GM13977 (cell line): ENCODE measurements around the gene PTPRU.

Source experiments
- DNase-seq: peaks from one replicate; pipeline ENCODE4 v3.0.0; 2012; ENCODE audit warnings: low spot score
- CTCF ChIP-seq: IDR thresholded peaks from 2 replicates; pipeline ENCODE4 v1.5.1; 2012; ENCODE audit warnings: mild to moderate bottlenecking, control low read depth; ENCODE audit not compliant: insufficient read depth; ENCODE audit errors: extremely low read depth, missing control alignments
- in situ Hi-C: fragments of 300-500 bp; cut with MboI; formaldehyde crosslinking; loops from one replicate; pipeline ENCODE4 v1.12.0; 2022; ENCODE audit warnings: low sequenced_read_pairs, low pct_unique_long_range_greater_than_20kb, mixed read lengths, inconsistent platforms; ENCODE audit not compliant: unreplicated experiment

Gene PTPRU

DNA sequence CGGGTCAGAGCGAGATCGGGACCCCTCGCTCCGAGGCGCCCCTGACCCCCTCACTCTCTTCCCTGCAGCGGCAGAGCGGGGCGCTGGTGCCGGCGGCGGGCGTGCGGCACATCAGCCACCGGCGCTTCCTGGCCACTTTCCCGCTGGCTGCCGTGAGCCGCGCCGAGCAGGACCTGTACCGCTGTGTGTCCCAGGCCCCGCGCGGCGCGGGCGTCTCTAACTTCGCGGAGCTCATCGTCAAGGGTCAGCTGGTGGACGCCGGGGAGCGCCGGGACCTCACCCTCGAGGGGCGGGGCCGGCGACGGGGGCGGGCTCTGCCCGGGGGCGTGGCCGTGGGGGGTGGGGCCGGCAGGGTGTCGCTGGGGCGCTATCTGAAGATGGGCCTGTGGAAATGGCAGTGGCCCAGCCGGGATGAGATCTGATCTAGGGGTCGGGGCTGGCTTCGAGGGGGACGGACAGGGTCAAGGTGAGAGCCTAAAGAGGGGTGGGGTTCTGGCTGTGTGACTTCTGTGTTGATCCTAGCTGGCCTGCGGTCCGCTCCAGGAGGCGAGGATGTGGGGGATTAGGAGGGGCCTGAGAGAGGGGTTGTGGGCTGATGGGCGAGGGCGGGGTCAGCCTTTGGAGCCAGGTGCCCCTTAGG, 23.6 kb downstream of the PTPRU start:
- no peak for TF ChIP-seq CTCF
- in situ Hi-C loops = no loop called here
- DNase-seq = peak; percentile 78

DNA sequence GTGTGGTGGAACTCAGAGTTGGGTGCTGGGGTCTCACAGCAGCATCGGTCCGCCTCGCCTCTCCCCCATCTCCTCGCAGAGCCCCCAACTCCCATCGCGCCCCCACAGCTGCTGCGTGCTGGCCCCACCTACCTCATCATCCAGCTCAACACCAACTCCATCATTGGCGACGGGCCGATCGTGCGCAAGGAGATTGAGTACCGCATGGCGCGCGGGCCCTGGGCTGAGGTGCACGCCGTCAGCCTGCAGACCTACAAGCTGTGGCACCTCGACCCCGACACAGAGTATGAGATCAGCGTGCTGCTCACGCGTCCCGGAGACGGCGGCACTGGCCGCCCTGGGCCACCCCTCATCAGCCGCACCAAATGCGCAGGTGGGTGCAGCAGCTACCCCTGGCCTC, 24.2 kb downstream of the PTPRU start:
- DNase-seq = no peak
- TF ChIP-seq CTCF = no peak
- in situ Hi-C loops = no loop called here

- no peak for TF ChIP-seq CTCF
- in situ Hi-C loops = no loop called here
- DNase-seq = no peak
These were observed 28.6 kb downstream of the PTPRU start for GRCh38 chr1:29264773-29265389.

DNA sequence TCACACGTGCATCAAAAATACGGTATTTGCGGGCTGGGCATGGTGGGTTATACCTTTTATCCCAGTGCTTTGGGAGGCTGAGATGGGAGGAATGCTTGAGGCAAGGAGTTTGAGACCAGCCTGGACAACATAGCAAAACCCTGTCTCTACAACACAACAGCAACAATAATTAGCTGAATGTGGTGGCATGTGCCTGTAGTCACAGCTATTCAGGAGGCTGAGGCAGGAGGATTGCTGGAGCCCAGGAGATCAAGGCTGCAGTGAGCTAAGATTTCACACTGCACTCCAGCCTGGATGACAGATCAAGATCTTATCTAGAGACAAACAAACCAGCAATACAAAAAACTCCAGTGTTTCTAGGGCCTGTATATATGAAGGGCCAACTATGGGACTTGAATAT, 30.6 kb downstream of the PTPRU start:
- no peak for DNase-seq
- no peak for TF ChIP-seq CTCF
- in situ Hi-C loops = no loop called here

DNA sequence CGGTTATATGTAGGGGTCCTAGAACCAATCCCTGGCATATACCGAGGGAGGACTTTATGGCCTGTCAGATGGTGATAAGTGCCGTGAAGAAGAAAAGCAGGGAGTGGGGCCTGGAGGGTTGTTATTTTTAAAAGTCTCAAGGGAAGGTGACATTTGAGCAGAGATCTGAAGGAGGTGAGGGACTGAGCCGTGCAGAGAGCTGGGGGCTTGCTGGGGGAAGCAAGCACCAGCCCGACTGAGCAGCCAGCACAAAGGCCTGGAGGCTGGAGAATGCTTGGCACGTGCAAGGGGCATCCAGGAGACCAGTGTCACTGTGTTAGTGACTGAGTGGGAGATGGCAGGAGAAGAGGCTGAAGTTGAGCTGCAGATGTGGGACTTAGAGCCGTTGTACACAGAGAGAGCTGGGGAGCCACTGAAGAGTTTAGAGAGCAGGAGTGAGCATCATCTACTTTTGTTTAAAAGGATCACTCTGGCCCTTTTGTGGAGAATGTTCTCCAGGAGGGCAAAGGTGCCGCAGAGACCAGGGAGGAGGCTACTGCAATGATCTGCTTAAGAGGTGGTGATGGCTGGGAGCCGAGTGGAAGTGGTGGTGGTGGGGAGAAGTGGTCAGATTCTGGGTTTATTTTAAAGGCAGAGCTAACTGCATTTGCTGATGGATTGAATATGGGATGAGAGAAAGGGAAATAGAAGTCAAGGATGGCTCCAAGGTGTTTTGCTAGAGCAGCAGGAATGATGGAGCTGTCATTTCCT, 31.2 kb downstream of the PTPRU start:
- TF ChIP-seq CTCF = no peak
- no peak for DNase-seq
- in situ Hi-C loops = no loop called here

GRCh38 chr1:29269382-29269781, 33.1 kb downstream of the PTPRU start:
- in situ Hi-C loops = no loop called here
- no peak for DNase-seq

More at GRCh38 chr1:29269382-29269781, 33.1 kb downstream of the PTPRU start:
- no peak for TF ChIP-seq CTCF
